ENCODE results near the gene IFT52. TPM values are rescaled to one million over a fixed set of nuclear protein-coding genes. Genes with fewer than 3 reads are reported as not detected.

IFT52 gene
- total RNA-seq, 1 donor from 2014 or later: 38.9 TPM

DNA sequence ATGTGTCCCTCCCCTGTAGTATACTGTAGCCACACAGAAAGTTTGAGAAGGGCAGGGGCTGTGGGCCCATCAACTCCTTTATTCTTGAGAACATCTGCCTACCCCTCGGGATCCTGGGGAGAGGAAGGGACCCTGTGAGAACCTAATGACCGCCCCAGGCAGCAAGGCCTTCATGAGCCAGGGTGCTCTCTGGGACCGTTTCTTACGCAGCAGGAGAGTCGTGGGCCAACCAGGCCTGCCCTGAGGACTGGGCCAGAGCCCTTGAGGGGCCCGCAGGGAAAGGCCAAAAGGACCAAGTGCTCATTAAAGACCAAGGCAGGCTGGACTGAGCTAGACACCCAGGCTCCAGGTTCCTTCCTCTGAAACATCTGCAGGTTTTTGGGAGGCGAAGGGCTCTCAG lies 26.7 kb upstream of the IFT52 start:
- DNase-seq (ENCODE audit: low spot score): no peak
- Mint-ChIP-seq H3K9me3 (ENCODE audit: low read depth) (no peaks in the 10 kb centered on the region), H3K4me1 (ENCODE audit: low read depth) (peaks cover 3% of the 10 kb centered on the region), H3K4me3 (ENCODE audit: unreplicated experiment) (no peak overlapping the region), H3K27me3 (ENCODE audit: low read depth) (no peaks in the 10 kb centered on the region), H3K27ac (ENCODE audit: unreplicated experiment) (no peak overlapping the region), H3K36me3 (ENCODE audit: low read depth) (no peaks in the 10 kb centered on the region)
- TF ChIP-seq, protein P1, sequence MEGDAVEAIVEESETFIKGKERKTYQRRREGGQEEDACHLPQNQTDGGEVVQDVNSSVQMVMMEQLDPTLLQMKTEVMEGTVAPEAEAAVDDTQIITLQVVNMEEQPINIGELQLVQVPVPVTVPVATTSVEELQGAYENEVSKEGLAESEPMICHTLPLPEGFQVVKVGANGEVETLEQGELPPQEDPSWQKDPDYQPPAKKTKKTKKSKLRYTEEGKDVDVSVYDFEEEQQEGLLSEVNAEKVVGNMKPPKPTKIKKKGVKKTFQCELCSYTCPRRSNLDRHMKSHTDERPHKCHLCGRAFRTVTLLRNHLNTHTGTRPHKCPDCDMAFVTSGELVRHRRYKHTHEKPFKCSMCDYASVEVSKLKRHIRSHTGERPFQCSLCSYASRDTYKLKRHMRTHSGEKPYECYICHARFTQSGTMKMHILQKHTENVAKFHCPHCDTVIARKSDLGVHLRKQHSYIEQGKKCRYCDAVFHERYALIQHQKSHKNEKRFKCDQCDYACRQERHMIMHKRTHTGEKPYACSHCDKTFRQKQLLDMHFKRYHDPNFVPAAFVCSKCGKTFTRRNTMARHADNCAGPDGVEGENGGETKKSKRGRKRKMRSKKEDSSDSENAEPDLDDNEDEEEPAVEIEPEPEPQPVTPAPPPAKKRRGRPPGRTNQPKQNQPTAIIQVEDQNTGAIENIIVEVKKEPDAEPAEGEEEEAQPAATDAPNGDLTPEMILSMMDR (IDR thresholded peaks at IDR 0.05): no peak

DNA sequence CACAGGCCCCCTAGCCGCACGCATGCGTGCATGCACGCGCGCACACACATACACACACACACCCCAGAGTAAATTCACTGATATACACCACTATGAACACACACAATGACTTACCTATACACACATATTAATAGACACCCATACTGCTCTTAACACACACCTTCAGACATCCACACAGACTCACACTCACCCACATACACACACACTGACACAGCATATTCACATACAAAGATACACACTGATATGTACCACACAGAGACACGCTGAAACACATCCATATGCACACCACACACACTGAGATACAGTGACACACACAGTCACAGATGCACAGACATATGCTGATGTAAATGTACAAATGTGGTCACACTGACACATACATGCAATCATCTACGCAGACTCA lies 26.3 kb upstream of the IFT52 start:
- Mint-ChIP-seq H3K36me3 (ENCODE audit: low read depth) (no peaks in the 10 kb centered on the region), H3K27me3 (ENCODE audit: low read depth) (no peaks in the 10 kb centered on the region), H3K27ac (ENCODE audit: unreplicated experiment) (no peak overlapping the region), H3K9me3 (ENCODE audit: low read depth) (no peaks in the 10 kb centered on the region), H3K4me3 (ENCODE audit: unreplicated experiment) (no peak overlapping the region), H3K4me1 (ENCODE audit: low read depth) (no peaks in the 10 kb centered on the region)
- TF ChIP-seq, protein P1 (IDR thresholded peaks at IDR 0.05): no peak
- DNase-seq (ENCODE audit: low spot score): no peak

DNA sequence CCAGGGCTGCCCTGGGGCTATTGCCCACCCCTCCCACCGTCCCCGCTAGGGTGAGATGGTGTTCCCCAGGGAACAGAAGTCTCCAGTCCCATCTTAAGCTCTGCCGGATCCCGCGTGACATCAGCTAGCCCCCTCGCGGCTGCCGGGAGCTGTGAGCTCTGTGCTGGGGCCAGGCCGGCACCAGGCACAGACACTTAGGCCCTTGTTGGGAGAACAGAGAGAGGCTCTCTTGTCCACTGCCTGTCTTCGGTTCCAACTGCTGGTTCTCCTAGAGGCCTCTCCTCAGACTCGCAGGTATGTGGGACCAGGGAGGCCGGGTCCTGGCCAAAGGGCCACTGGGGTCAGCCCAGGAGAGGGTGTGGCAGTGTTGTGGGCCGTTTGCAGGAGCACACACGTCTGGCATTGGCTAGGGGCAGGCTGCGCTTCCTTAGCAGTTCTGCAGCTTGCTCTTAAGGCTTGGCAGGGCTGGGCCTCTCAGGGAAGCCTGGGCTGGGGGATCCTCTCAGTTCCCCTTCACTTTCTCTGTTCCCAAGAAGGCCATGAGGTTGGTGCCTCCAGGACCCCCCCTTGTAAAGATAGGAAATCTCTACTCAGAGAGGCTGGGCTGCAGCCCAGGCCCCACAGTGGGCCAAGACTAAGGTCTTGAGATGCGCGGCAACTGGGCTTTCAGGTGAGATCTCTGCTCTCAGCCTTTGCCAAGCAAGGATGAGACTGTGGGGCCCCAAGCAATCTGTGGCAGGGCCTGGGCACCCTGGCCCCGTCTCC lies 25.6 kb upstream of the IFT52 start:
- DNase-seq (ENCODE audit: low spot score): no peak
- TF ChIP-seq, protein P1 (IDR thresholded peaks at IDR 0.05): no peak
- H3K36me3 Mint-ChIP-seq (ENCODE audit: low read depth): no peaks in the 10 kb centered on the region
- H3K27me3 Mint-ChIP-seq (ENCODE audit: low read depth): no peaks in the 10 kb centered on the region
- no peaks in the 10 kb centered on the region for H3K9me3 Mint-ChIP-seq (ENCODE audit: low read depth)
- H3K4me1 Mint-ChIP-seq (ENCODE audit: low read depth): no peaks in the 10 kb centered on the region
- no peak overlapping the region for H3K27ac Mint-ChIP-seq (ENCODE audit: unreplicated experiment)
- no peak overlapping the region for H3K4me3 Mint-ChIP-seq (ENCODE audit: unreplicated experiment)

DNA sequence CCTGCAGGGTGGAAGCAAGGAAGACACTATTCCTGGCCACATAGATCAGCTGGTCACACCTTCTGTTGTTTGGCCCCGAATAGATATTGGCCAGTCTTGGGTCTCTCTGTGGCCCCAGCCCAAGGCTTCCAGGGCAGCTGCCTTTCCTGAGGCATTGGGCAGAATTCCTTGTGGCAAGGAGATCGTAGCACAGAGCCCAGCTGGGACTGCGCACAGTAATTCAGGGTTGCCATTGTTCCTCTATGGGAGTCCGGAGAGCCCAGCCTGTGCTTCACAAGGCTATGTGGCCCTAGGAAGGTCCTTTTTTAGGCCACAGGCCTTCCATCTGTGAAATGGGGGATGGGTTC lies 25.0 kb upstream of the IFT52 start:
- H3K27ac Mint-ChIP-seq (ENCODE audit: unreplicated experiment): no peak overlapping the region
- TF ChIP-seq, protein P1 (IDR thresholded peaks at IDR 0.05): no peak
- no peak for DNase-seq (ENCODE audit: low spot score)
- no peaks in the 10 kb centered on the region for H3K36me3 Mint-ChIP-seq (ENCODE audit: low read depth)
- H3K27me3 Mint-ChIP-seq (ENCODE audit: low read depth): no peaks in the 10 kb centered on the region
- H3K4me1 Mint-ChIP-seq (ENCODE audit: low read depth): no peaks in the 10 kb centered on the region
- H3K4me3 Mint-ChIP-seq (ENCODE audit: unreplicated experiment): no peak overlapping the region
- no peaks in the 10 kb centered on the region for H3K9me3 Mint-ChIP-seq (ENCODE audit: low read depth)

DNA sequence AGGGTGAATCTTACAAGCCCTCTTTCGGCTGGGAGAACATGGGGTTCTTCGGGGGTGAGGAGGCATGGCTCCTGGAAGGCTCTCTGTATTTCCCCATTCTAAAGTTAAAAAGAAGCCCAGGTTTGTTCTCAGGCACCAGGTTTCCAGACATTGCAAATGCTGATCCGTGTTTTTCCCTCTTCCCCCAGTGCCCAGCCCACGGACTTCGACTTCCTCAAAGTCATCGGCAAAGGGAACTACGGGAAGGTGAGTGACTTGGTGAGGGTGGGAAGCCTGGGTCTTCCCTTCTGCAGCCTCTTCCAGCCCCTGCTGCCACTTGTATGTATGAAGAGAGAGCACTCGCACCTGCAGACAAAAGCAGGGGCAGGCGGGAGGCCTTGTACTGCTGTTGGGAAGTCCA lies 23.3 kb upstream of the IFT52 start:
- no peak overlapping the region for H3K4me3 Mint-ChIP-seq (ENCODE audit: unreplicated experiment)
- no peaks in the 10 kb centered on the region for H3K27me3 Mint-ChIP-seq (ENCODE audit: low read depth)
- no peak for DNase-seq (ENCODE audit: low spot score)
- TF ChIP-seq, protein P1 (IDR thresholded peaks at IDR 0.05): no peak
- no peaks in the 10 kb centered on the region for H3K9me3 Mint-ChIP-seq (ENCODE audit: low read depth)
- H3K4me1 Mint-ChIP-seq (ENCODE audit: low read depth): no peaks in the 10 kb centered on the region
- H3K27ac Mint-ChIP-seq (ENCODE audit: unreplicated experiment): no peak overlapping the region
- no peaks in the 10 kb centered on the region for H3K36me3 Mint-ChIP-seq (ENCODE audit: low read depth)

Data from chondrocyte (in vitro differentiated cells).